HG03565 (cell line): ENCODE results near the gene ME3.

Source experiments
- ATAC-seq: cut with Tn5 transposase; IDR thresholded peaks from one replicate; pipeline ENCODE4 v1.9.1; 2021; ENCODE audit warnings: mild to moderate bottlenecking, moderate library complexity; ENCODE audit not compliant: unreplicated experiment

The ME3 gene

DNA sequence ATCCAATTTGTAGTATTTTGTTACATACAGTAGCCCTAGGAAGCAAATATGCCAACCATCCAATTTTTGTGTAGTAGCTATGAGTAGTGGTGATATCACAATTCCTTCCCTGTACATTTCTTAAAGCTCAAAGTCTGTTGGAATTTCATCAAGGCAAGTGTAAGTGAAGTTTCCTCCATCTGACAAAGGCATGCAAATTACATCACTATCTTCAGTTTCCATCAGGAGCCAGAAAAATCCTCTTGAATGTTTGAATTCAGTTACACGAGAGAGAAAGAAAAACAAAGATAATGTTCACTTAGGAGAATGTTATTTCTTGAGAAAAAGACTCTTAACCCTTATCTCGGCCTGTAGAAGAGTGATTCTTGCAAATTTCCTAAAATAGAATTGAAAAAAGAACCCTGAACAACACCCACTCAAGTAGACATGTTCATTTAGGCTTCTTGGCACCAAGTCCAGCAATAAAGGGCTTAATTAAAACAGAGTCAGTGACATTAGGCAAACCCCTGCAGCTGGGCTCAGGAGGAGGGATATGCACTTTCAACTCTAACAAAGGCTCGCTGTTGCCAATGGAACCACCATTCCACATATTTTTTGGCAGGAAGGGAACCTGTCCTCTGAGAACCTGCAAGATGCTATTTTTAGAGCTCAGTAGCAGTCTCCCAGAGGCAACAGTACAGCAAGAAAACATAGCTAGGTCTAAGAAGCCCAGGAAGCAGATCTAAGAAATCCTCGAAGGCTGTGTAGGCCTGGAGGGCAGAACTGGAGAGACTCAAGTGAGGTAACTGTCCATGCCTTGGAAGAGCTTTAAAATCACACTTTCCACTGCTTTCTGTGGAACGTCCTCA lies 153.1 kb downstream of the ME3 start:
- ATAC-seq: no peak

DNA sequence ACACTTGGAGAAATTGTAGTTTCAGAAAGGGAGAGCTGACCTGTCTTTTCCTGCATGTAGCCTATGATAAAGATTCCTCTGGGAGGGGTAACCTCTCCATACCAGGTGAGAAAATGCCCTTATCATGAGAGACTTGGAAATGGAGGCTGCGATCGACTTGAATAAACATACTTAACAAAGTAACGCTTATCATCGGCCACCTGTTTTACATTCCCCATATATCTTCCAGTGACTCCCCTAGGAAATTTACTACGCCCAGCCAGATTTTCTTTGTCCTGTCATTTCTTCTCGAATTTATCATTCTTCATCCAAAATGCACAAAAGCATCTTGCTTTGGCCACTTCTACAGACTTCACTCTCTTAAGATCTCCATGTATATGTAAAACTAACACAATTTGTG lies 154.2 kb downstream of the ME3 start:
- ATAC-seq: no peak

DNA sequence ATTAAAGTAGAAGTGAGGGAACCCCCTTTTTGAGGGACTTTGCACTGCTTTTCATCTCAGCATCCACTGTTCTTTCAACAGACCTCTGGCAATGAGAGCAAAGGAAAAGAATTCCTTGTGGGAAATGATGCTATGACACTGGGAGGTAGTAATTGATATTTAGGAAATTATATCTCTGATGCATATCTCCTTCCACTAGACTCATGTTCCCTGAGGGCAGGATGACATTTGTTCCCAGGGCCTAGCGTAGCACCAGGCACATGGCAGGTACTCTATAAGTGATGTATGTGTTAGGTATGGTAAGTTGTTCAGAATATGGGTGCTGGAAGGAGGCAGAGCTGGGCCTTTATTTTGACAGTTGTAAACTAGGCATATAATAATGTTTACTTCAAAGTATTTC lies 154.9 kb downstream of the ME3 start:
- ATAC-seq: no peak

DNA sequence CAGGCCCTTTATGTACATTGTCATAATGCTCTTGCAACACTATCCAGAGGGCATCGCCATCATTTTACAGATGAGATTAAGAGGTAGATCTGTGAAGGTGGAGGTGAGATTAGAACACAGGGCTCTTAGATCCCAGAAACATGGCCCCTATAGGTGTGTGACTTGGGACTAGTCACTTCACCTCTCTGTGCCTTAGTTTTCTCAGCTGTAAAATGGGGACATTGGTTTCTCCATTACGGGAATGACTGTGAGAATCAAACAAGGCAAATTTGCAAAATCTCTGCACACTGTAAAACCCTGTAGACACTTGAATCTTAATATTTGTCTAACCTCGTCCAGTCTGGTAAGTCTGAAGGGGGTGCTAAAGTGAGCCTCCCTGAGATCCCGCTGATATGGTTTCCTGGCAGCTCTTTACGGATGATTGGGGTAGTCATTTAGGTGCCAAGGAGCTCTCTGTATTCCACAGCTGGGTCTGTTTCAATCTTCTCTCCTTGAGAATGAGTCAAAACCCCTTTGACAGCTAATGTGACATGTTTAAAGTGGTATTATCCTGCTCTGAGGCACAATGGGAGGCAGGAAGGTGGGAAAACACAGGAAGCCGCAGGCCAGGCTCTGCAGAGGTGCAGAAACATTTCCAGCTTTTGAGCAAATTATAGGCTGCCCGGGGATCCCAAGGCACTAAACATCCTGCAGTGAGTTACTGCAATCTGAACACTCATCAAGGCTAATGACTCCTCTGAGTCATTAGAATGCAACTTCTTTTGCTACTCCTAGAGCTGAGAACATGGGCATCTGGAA lies 156.9 kb downstream of the ME3 start:
- ATAC-seq: no peak

DNA sequence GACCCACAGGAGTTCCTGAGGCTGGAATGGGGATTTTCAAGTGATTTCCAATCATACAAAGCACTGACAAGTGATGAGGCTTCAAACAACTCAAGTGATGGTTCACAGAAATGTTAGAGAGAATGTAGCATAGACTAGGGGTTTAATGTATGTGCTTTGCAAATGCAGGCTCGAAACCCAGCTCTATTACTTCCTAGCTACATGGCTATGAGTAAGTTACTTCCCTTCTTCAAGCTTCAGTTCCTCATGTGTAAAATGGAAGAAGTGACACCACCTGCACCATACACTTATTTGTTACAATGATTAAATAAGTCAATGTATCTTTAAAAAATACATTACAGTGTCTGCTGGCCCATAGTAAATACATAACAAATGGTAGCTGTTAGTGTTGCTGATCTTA lies 158.0 kb downstream of the ME3 start:
- no peak for ATAC-seq

DNA sequence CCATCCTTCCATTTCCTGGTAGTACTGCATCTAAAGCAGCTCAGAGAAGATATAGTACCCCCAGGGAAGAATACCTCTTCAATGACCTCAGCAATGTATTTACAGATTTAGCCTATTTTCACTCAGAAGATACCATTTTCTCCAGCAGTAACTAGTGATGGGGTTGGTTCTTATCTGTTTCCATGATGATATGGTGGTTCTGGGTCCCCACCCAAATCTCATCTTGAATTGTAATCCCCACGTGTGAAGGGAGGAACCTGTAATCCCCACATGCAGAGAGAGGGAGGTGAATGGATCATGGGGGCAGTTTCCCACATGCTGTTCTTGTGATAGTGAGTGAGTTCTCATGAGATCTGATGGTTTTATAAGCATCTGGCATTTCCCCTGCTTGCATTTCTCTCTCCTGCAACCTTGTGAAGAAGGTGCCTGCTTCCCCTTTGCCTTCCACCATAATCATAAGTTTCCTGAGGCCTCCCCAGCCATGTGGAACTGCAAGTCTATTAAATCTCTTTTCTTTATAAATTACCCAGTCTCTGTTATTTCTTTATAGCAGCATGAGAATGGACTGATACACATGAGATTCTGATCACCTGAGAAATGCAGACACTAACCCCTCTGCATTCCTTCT lies 158.6 kb downstream of the ME3 start:
- ATAC-seq: no peak

DNA sequence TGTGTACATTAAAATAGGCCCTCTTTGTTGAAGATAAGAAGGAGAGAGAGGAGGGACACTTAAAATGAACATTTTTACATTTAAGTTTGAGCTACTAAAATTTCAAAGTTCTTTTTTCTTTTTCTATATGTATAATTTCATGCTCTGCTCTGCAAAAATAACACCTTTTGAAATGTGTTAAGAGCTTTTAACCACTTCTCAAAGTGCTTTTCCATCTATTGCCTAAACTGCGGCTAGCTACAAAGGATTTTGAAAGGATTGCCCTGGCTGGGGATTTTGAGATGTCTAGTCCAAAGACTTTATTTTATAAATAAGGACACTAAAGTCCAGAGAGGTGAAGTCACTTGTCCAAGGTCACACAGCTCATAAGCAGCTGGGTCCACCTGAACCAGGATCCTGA lies 159.3 kb downstream of the ME3 start:
- ATAC-seq: no peak

DNA sequence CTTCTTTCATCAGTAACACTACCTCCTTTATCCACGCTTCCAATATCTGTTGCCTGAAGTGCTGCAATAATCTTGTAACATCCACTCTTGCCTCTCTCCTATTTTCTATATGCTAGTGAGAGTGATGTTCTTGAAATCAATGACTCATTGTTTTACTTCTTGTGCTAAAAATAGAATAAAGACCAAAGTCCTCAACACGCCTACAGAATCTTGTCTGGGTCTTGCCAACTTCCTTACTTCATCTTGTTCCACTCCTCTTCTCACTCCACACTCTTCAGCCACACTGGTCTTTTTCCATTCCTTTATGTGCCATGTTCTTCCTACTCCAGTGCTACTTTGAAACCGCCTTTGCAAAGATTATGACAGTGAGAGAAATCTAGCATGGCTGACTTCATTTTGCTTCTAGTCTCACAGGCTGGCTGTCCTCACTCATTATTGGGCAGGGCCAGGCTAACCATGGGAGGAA lies 161.3 kb downstream of the ME3 start:
- no peak for ATAC-seq

DNA sequence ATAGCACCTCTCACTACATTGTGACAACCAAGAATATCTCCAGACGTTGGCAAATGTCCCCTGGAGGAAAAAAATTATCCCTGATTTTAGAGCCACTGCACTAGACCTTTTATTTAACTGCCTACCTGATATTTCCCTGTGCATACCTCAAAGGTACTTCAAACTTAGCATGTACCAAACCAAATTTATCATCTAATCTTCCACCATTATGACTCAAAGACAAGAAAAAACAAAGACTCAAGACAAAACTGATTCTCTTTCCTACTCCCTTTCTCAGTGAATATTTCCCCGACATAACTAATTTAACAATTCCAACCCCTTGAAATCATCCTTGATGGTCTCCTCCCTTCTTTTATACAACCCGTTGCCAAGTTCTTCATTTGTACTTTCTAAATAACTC lies 161.7 kb downstream of the ME3 start:
- ATAC-seq: no peak

DNA sequence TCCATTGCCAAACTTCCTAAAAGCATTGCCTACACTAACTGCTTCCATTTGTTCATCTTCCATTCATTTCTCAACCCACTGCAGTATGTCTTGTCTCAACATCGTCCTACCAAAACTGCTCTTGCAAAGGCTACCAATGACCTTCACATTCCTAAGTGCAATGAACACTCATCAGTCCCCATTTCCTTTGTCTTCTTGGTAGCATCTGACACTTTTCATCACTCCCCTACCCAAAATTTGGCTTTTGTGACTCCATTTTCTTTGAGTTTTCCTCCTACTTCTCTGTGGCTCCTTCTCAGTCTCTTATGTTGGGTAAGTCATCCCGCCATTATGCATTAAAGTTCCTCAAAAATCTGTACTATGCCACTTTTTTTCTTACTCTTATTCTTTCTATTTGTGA lies 162.3 kb downstream of the ME3 start:
- ATAC-seq: no peak

DNA sequence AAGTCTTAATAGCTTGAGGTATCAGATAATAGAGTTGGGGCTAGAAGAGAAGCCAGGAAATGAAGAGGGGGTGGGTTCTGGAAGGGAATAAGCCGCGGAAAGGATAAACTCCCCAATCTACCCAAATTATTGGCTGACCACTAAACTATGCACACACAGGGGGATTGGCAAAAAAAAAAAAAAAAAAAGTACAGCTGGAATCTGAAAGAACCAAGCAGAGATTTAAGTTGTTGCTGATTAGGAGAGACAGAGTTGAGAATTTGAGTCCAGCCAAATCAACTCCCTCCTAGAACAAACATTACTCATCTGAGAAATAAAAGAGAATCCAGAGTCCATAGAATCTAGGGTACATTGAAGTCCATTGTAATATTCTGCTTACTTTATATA lies 162.8 kb downstream of the ME3 start:
- no peak for ATAC-seq

DNA sequence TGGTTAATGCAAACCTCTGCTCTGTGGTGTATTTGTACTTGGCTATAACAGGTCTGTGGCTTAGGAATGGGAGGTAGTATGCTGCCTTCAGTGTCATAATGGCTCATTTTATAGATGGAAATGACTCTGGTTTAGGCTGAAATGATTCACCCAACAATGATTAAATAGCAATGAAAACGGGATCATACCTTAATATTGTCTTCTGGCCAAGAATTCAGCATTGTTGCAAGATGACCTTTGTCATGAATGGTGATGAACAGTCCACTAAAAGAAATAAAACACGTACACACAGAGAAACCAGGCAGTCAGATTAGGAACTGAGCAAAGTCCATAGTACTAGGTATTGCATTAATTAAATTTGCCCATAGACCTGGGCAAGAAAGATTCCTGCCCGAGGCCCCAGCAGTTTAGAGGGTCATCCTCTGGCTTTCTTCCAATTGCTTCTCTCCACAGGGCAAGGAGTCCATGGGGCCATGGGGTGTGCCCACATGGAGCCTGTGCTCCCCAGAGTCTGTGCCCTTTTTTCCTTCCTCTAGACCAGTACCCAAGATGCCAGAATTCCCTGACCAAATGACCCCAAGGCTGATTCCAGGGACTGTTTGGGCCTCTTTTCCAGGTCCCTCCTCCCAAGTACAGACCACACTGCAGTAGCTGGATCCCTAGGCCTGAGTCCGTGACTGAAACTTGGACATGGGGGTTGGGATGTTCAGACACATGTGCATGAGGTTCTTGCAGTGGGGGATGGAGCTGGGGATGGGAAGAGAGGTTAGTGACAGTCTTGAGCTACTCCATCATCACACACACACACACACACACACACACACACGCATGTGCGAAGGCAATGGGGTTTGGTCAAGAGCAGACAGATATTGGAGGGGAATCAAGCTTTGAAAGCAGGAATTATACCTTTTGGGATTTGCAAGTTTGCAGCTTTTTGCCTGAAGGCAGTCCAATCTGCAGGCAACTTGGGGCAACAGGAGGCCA lies 163.5 kb downstream of the ME3 start:
- no peak for ATAC-seq

DNA sequence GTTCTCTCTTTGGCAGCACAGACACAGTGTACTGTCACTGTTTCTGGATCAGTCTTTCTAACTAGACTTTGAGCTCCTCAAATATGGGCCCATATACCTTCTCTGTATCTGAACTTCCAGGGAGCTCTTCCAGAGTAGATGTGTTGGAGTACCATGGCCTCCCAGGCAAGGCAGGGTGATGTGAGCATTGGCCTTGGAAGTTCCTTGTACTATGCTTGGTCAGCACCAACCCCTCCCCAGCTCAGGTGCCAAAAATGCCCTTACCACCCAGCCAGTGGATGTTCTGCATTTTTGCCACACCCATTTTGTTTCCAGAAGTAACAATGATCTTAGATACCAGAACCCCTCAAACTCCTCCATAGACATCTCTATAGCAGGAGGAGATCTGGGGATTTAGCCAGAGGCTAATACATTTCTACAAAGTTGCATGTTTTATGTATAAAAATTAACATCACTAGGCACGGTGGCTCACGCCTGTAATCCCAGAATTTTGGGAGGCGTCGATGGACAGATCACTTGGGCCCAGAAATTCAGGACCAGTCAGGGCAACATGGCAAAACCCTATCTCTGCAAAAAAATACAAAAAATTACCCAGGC lies 165.1 kb downstream of the ME3 start:
- no peak for ATAC-seq

DNA sequence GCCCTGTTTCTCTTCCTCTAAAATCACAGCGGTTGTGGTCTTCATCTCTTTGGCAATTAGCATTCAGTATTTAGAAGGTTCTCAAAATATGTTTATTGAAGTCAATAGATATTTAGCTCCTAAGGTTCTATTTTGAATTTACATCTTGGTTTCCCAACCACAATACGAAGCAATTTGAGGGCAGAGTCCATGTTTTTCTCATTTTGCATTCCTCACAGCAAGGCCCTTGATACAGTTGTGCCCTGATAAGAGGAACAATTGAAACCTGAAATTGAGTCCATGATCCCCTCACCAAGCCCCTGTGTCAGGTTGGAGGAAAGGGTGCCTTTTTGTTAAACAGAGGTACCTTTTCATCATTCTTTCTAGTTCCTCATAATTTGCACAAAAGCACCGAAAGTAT lies 166.2 kb downstream of the ME3 start:
- ATAC-seq: no peak

DNA sequence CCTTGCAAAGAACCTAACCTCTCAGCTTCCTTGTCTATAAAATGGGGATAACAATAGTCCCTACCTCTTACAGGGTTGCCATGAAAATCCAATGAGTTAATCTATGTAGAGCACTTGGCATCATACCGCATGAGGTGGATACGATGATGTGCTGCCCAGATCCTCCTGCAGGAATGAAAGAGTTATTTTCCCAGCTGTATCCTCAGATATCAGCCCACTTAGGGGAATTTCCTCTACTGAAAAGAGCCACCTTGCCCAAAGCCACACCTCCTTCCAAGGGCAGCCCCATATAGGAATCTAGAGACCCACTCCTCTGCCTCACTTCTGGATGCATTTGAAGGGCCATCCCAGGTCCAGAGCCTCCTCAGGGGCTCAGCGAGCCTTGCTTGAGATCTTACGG lies 169.3 kb downstream of the ME3 start:
- no peak for ATAC-seq

DNA sequence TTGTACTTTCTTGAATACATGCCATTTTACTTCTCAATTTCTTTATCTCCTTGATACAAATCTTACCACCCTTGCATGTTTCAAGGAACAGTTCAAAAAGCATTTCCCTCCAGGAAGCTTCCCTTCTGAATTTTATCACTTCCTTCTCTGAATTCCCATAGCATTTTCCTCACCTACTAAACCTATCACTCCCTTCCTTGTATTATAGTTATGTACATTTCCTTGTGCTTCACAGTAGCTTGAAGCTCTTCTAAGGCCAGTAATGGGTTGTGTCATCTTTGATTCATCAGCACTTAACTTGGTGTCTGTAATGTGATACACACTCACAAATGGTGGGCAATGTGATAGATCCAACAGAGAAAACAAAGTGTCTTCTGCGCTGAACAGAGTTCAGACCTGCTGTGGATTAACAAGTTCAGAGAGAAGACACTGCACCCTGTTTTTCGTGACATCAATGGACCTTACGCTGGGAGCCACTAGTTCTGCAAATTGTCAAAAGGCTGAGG lies 170.2 kb downstream of the ME3 start:
- ATAC-seq: no peak

DNA sequence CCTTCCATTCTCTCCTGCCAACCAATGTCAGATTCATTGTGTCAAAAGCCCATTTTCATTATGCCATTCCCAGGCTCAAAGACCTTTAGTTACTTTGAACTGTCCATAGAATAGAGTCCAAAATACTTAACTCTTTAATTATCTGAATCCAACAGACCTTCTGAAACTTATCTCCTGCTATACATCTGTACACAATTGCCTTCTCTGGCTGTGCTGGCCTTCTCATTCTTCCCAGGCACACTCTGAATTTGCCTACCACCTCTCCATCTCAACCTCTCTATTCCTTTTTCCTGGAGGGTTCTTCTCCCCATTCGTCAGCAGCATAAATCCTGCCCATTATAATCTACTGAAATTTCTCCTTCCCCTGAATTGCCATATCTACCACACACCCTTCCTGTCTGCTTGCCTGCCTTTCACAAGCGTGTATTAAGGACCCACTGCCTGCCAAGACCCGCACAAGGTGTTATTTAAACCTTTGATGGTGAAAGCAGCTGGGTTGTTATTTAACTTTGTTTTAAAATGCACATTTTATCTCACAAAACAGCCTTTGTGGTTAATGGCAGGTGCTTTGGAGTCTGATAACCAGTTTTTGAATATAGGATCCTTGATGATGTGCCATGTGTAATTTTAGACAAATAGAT lies 171.8 kb downstream of the ME3 start:
- no peak for ATAC-seq

DNA sequence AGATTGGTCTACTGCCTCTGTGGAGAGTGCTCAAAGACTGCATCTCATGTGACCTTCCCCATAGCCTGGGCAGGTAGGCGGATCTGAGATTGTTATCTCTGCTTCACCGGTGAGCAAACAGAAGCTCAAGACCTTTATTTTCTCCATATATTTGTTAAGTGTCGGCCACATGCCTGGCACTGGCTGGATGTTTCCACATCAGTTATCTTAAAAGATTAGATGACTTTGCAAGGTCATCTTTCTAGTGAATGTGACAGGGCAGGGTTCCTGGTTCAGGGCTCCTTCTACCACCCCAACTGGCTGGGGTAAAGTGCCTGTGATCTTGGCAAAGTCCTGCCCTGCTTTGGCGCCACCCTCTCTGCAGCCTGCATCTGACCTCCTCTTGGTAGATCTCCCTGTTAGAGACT lies 172.7 kb downstream of the ME3 start:
- ATAC-seq: no peak

DNA sequence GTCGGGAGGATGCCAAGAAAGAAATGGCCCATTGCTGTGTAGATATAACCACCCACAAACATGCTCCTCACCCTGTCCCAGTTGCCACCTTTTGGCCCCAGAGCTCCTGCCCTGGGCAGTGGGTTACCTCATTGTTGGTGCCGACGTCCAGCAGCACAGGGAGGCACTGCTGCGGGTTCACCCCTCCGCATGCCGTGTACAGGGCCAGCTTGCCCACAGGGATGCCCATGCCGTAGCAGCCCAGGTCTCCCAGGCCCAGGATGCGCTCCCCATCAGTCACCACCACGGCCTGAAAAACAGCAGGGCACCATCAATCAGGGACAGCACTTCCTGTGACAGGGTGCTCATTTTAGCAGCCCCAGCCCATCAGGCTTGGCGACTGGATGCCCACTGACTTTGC lies 174.6 kb downstream of the ME3 start:
- ATAC-seq: no peak

DNA sequence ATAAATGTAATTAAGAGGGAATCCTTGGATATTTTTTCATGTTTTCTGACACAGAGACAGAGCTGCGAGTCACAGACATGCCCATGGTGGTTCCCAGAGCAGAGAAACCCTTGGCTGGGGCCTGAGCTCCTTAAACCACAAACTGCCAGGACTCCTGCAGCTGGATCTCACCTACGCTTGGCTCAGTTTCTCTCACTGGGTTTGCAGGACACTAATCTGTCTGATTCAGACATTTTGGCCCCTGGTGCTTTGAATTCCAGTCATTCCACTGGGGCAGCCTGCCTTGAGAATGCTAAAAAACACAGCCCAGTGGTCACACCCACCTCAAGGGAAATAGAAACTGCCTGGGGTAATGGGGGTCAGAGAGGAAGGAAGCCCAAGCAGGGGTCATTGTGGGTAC lies 175.1 kb downstream of the ME3 start:
- ATAC-seq: no peak
